HFF-Myc (cell line): Measurements from ENCODE around the gene ATG9B.

Source experiments
- DNase-seq: peaks from one replicate; pipeline ENCODE4 v3.0.0-alpha.2; 2011; ENCODE audit warnings: low read depth; ENCODE audit errors: extremely low read depth
- H3K4me3 ChIP-seq: replicated peaks from 2 replicates; pipeline ENCODE4 v1.5.1; 2011; ENCODE audit warnings: low read depth, mild to moderate bottlenecking, control low read depth, low read length
- TF ChIP-seq, protein P1 (sequence below): IDR thresholded peaks from 2 replicates; pipeline ENCODE4 v1.5.1; 2012; ENCODE audit warnings: mild to moderate bottlenecking, low read depth, low read length, control low read depth; ENCODE audit errors: missing control alignments

Gene ATG9B

GRCh38 chr7:151018421-151019129, 5.7 kb downstream of the ATG9B start:
- TF ChIP-seq, protein P1, sequence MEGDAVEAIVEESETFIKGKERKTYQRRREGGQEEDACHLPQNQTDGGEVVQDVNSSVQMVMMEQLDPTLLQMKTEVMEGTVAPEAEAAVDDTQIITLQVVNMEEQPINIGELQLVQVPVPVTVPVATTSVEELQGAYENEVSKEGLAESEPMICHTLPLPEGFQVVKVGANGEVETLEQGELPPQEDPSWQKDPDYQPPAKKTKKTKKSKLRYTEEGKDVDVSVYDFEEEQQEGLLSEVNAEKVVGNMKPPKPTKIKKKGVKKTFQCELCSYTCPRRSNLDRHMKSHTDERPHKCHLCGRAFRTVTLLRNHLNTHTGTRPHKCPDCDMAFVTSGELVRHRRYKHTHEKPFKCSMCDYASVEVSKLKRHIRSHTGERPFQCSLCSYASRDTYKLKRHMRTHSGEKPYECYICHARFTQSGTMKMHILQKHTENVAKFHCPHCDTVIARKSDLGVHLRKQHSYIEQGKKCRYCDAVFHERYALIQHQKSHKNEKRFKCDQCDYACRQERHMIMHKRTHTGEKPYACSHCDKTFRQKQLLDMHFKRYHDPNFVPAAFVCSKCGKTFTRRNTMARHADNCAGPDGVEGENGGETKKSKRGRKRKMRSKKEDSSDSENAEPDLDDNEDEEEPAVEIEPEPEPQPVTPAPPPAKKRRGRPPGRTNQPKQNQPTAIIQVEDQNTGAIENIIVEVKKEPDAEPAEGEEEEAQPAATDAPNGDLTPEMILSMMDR: no peak
- peak overlapping the region; percentile 22 for H3K4me3 ChIP-seq
- no peak for DNase-seq

- H3K4me3 ChIP-seq: peak overlapping the region; percentile 22
- no peak for DNase-seq
- TF ChIP-seq, protein P1: peak; percentile 99
Measured at GRCh38 chr7:151017953-151018420, 6.3 kb downstream of the ATG9B start.

DNA sequence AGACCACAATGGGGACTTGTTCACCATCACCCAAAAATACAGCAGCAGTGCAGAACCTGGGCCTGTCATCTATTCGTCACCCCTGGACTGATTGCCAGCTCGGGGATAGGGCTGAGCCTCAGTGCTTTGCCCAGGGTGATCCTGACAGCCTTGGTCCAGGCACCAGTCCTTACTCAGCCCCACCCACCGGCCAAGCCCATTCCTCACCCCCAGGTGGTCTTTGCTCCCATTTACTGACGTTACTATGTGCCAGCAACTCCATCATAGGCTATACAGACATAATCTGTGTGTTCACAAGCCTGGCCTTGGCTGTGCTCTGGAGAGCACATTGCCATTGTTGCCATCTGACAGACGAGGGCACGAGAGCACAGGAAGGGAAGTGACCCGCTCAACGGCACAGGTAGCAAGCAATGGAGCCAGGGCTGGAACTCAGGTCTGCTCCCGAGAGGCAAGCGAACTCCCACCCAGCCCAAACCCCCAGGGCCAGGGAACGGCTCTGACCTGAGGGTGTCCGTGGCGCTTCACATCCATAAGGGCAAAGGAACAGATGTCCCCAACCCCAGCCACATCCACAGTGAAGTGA, 6.8 kb downstream of the ATG9B start:
- DNase-seq: no peak
- no peak overlapping the region; the same call in 1 of the 2 replicates for H3K4me3 ChIP-seq
- TF ChIP-seq, protein P1: no peak

DNA sequence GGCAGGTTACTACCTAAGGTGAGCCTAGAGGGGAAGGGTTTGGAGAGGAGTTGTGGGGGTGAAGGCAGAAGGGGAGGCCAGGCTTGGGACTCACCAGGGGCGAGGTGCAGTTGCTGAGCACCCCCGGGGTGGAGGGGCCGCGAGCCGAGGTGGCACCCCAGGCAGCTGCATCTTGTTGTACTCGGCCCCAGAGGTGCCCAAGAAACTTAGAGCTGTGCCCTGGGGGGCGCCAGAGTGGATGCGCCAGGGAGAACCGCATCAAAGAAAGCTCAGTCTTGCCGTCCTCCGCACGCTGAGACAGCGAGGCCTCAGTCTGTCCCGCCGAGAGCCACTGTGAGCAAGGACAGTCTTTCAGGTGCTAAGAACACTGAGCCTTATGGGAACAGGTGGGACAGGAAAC, 7.4 kb downstream of the ATG9B start:
- TF ChIP-seq, protein P1: no peak

DNA sequence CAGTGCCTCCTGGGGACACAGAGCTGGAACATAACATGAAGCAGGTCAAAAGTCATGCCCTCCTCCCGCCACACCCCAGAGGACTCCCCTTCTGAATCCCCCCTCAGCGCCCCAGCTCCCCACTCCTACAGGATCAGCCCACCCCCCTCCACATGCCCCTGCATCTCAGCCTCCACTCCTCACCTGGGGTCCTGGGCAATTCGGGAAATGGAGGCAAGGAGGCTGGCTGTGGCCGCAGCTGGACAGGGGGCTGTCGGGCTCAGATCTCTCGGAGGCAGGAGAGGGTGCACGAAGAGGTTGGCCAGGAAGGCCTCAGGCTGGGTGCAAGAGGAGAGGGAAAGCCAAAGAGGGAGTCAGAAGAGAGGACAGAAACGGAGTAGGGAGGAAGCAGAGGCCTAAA, 7.8 kb downstream of the ATG9B start:
- DNase-seq: no peak
- TF ChIP-seq, protein P1: no peak
- no peak overlapping the region for H3K4me3 ChIP-seq

More for the DNA sequence above, 7.4 kb downstream of the ATG9B start:
- DNase-seq: no peak
- no peak overlapping the region for H3K4me3 ChIP-seq

DNA sequence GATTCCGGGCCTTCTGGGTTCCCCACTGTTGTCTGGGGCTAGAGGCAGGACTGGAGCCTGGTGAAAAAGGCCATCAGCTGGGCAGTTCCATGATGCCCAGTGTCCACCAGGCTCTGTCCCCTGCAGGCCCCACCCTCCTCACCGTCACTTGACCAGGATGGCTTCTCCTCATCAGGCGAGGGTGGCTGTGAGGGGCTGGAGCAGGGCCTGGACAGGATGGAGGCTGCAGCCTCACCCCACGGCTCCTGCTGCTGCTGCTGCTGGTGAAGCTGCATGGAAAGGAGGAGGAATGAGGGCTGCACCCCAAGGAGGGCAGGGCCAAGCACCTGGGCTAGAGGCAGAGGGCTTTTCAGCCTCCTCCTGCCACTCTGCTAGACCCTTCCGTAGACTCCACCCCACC, 8.3 kb downstream of the ATG9B start:
- H3K4me3 ChIP-seq: no peak overlapping the region
- TF ChIP-seq, protein P1: no peak
- no peak for DNase-seq
